Left ventricle myocardium superior (tissue), 1 donor: ENCODE results near the gene PCBP3. TPM values are rescaled to one million over a fixed set of nuclear protein-coding genes. Genes with fewer than 3 reads are reported as not detected.
A peak's percentile ranks its signal among the peaks of the same experiment; 100 is the strongest.

Experiments used
- ATAC-seq: fragments of 200-7000 bp; cut with Tn5 transposase; one replicate; pipeline ENCODE4 v1.9.1; 2020; ENCODE audit warnings: mild to moderate bottlenecking, moderate library complexity
- DNase-seq: peaks from one replicate; pipeline ENCODE4 v3.0.0-alpha.2; 2020
- intact Hi-C: fragments of 100-400 bp; cut with micrococcal nuclease; formaldehyde crosslinking; loops from one replicate; pipeline ENCODE4 v1.11.0; 2022
- total RNA-seq: library from RNA; stranded (reverse); fragmentation: NEBNext Ultra II Directional; extraction: Animal tissue kit (Norgen Biotek cat#: 25700); gene quantifications from one replicate; pipeline ENCODE4 v1.2.1, GENCODE V29; 2021
- donor health status: DM: no; HTN: yes; CAD: no; lungs with severe emphysema.

PCBP3 gene
- total RNA-seq, 1 donor from 2014 or later: 2.7 TPM

DNA sequence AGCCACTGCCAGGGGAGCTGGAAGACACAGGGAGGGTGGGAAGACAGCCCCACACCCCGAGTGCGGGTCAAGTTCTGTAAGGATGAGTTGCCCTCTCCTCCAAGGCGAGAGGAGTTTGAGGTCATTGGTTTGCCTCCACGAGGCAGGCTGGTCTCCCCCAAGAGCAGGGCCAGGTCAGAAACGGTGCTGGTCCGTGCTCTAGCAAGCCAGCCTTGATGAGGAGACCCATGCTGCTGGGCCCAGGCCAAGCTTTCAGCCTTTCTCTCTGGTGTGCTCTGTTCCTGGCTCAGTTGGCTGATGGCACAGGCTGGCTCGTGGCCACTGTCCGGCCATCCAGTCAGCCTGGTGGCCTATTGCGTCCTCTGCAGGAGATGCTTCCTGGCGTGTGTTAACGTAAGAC, 12.0 kb upstream of the PCBP3 start:
- intact Hi-C loops: no loop called here
- ATAC-seq (no peak), DNase-seq (no peak)

DNA sequence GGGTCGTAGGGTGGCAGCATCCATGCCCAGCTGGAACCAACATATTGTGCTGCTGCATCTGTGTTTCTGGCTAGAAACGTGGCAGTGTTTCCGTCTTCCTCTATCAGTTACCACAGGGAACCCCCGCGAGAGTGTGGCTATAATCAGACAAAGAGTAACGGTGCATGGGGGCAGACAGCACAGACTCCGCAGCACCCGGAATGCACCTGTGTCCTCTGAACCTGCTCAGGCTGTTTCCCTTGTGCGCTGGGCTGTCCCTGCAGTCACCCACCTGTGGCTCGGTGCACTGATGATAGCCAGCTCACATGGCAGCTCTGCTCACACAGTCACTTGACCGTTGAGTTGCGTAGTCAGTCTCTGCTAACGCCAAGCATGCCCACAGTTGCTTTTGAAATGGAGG, 11.4 kb upstream of the PCBP3 start:
- intact Hi-C loops: no loop called here
- ATAC-seq: no peak
- no peak for DNase-seq

DNA sequence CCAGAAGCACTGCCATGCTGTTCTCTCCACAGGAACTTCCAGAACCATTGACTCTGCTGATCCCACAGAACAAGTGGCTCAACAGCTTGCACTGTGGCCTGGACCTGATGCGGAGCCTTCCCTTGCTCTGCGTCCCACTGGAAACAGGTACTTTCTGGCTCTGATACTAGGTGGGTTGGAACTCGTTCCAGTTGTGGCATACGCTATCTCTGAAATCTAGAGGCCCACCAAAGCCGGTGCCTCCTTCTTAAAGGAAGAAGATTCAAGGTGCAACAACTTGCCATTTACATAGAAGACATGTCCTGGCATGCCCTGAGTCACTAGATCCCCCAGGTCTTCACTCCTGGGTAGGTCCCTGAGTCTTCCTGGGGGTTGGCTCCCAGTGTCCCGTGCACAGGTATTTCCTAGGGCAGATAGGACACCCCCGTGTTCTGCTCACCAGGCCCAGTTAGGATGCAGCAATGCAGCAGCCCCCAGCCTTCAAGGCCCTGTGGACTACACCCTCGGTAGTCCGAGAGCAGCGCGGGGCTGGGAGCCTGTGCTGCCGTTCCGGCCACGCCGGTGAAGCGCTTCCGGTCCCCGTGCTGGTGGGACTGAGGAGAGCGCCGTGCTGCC, 10.8 kb upstream of the PCBP3 start:
- intact Hi-C loops: no loop called here

DNA sequence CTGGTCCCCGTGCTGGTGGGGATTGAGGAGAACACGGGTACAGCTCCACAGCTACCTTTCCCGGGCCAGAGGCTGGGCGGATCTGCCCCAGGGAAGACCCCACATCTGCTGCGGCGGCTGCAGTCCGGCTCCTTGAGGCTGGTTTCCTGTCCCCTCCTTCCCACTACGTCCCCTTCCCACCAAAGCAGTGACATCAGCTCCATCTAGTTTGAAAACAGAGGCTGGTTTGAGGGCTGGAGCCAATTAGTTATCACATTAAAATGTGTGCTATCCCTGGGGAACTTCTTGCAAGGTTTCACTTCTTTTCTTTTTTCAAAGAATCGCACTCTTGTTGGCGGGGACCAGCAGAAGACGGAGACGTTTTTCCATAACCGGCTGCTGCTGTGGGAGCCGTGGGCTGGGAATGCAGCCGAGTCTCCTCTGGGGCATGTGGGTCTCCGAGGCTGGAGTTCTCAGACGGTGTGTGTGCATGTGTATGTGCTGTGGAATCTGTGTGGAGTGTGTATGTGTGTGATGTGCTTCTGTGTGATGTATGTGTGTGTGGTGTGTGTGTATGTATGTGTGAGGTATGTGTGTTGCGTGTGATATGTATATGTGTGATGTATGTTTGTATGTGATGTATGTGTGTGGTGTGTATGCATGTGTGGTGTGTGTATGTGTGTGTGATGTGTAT, 8.9 kb upstream of the PCBP3 start:
- no peak for ATAC-seq

More for the DNA sequence above, 10.8 kb upstream of the PCBP3 start:
- ATAC-seq: no peak
- no peak for DNase-seq

DNA sequence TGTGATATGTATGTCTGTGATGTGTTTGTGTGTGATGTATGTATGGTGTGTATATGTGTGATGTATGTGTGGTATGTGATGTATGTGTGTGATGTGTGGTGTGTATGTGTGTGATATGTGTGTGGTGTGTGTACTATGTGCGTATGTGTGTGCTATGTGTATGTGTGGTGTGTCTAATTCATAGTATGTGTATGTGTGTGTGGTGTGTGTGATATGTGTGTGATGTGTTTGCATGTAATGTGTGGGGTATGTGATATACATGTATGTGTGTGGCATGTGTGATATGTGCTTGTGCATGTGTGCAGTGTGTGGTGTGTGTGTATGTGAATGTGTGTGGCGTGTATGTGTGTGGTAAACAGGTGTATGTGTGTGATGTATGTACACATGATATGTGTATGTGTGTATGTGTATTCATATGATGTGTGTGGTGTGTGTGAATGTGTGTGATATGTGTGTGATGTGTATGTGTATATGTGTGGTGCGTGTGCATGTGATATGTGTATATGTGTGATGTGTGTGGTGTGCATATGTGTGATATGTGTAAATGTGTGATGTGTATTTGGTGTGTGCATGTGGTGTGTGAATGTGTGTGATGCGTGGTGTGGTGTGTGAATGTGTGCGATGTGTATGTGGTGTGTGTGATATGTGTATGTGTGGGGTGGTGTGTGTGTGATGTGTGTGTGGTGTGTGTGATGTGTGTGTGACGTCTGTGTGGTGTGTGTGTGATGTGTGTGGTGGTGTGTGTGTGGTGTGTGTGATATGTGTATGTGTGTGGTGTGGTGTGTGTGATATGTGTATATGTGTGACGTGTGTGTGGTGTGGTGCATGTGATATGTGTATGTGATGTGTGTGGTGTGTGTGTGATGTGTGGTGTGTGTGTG, 8.0 kb upstream of the PCBP3 start:
- DNase-seq: no peak
- ATAC-seq: no peak
- intact Hi-C loops: no loop called here

More for the DNA sequence above, 8.9 kb upstream of the PCBP3 start:
- DNase-seq: no peak
- intact Hi-C loops: no loop called here

DNA sequence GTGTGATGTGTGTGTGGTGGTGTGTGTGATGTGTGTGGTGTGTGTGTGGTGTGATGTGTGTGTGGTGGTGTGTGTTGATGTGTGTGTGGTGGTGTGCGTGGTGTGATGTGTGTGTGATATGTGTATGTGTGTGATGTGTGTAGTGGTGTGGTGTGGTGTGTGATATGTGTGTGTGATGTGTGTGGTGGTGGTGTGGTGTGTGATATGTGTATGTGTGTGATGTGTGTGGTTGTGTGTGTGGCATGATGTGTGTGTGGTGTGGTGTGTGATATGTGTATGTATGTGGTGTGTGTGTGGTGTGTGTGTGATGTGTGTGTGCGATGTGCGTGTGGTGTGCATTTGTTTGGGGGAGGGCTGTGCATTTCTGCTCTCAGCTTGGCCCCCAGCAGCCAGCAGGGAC, 7.1 kb upstream of the PCBP3 start:
- no peak for ATAC-seq
- intact Hi-C loops: no loop called here

DNA sequence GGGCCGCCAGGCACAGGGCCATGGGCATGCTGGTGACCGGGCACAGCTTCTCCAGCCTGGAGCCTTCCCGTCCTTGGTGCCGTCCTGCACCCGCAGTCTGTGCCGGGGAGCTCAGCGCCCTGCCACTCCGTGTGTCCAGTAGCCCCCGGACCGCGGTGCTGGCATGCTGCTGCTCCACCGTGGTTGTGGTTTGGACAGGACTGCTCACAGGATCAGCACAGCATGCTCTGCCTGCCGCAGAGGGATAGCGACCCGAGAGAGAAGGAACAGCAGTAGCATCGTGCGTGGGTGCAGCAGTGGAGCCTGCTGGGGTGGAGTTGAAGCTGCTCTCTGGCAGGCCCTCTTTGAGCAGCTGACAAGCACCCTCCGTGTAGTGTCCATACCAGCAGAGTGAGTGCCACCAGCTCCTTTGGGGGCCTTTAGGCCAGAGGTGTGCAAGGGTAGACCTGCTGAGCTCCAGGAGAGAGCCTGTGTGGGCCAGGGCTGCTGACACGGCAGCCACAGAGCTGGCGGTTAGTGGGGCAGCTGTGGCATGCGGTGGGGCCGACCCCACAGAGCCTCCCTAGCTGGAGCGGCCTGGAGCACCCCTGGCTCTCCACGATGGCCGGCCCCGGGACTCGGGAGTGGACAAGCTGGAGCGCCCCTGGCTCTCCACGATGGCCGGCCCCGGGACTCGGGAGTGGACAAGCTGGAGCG, 6.4 kb upstream of the PCBP3 start:
- no peak for DNase-seq
- no peak for ATAC-seq
- intact Hi-C loops: no loop called here

More for the DNA sequence above, 7.1 kb upstream of the PCBP3 start:
- no peak for DNase-seq

DNA sequence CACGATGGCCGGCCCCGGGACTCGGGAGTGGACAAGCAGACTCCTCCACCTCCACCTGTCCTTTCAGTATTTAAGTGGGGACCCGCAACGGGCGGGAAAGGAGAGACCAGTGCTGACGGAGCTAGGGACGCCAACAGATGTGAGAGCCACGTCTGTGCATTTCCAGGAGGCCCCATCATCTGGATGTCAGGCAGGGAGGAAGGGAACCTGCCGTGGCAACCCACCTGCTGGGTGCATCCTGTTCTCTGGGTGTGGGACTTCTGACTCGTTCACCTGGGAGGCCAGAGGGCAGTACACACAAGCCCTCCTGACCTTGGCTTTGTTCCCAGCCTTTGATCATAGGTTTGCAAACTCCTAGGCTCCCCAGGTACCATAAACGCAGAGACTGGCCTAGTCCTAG, 5.6 kb upstream of the PCBP3 start:
- intact Hi-C loops: no loop called here
- DNase-seq: no peak
- ATAC-seq: no peak

DNA sequence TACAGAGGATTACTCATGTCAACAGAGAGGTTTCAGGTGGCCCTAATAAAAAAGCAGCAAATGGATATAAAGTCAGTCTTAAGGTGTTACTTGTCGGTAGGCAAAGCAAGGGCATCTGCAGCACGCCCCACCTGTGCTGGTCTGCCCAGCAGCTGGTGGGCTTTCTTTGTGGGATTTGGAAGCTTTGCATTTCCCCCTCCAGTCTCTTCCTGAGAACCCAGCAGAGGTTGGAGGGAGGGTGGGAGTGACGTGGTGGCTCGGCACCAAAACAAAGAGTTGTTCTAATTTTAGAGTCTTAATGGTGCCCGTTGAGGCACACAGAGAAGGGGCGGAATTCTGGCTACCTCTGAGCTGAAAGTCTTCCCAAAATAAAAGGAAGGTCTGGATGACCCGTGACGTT, 4.8 kb upstream of the PCBP3 start:
- intact Hi-C loops: no loop called here
- DNase-seq (no peak), ATAC-seq (no peak)

DNA sequence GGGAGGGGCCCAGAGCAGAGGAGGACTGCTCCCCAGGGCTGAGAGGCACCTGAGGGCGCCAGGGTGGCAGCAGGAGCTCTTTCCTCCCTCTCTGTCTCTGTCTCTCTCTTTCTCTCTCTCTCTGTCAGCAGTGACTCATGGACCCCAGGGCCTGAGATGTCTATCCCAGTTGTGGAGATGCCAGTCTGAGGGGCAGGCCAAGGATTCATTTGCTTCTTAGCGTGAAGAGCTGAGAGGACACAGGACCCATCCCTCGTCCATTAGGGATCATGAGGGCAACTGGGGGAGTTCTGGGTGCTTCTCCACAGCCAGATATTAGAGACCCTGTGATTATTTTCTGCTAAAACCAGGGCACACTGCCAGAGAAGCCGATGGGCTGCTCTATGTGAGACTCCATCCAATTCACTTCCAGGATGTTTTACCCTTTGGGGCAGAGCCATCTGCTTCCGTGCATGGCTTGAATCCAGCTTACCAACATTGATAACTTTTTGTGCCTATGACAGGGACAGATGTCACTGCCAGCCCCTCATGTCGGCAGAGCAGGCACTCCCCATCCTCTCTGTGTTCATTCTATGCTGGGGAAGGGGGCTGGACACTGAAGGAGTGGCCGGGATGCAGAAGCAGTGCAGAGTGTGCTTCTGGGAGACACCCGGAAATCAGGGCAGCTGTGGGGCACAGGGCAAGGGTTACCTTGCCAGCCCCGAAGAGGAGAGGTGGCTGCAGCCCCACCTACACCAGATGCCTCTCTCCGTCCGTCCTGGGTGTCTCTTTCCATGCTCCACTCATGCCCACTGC, 4.1 kb upstream of the PCBP3 start:
- intact Hi-C loops: no loop called here
- DNase-seq (no peak), ATAC-seq (no peak)

DNA sequence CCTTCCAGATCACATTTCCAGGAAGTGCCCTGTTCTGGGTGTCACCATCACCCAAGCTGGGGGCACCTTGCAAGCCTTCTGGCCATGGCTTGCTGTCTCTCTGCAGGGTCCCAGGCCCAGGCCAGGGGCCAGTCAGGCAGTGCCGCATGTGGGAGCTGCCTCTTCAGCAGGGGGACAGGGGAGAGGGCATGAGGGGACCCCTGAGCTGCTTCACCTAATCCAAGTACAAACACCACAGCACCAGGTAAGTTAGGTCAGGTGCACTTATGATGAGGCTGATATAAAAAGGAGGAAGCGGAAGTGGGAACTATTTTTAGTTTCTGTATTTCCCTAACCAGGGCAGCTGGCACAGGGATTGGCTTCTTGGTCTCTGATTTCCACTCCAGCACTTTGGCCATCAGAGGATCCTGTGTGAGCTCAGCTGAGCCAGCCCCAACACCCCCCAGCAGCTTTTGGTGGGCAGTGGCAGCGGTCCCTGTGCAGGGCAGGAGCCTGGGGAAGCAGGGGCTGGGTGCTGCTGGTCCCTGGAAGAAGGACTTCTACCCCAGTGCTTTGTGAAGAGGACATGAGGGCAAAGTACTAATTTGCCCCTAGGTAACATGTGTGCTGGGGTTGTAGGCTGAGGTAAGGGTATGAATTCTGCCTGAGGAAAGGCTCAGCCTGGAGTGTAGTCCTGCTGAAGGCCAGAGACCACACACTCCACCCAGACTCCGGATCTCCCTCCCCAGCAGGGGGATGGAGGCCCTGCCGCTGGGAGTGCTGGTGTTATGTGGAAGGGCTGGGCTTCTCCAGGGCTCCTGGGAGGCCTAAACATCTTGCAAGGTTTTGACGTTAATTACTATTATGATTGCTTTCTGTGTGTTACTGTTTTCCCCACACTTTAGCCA, 3.3 kb upstream of the PCBP3 start:
- intact Hi-C loops: no loop called here
- ATAC-seq (no peak), DNase-seq (no peak)

DNA sequence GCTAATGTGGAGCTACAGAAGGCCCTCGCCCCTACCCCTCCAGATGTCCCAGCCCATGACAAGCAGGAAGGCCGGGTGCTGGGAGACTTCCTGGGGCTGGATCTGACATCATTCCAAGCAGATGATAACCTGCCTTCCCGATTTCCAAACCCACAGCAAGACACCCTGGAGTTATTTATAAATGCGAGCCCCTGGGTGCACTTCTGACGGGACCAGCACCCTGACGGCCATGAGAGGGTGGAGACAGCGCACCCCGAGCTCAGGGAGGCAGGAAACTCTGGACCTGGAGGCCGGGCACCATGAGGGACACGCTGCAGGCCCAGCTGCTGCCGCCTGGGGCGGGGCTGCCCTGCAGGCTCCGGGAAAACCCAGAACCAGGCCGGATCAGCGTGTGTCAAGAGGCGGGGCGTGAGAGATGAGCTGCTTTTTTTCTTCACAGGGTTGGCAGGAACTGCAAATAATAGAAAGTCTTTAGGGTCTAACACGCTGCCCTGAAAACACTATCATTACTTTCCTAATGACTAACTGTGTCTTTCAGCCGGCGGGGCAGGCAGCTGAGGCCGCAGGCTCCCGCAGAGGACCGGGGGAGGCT, 2.5 kb upstream of the PCBP3 start:
- intact Hi-C loops: no loop called here
- ATAC-seq: no peak
- no peak for DNase-seq

DNA sequence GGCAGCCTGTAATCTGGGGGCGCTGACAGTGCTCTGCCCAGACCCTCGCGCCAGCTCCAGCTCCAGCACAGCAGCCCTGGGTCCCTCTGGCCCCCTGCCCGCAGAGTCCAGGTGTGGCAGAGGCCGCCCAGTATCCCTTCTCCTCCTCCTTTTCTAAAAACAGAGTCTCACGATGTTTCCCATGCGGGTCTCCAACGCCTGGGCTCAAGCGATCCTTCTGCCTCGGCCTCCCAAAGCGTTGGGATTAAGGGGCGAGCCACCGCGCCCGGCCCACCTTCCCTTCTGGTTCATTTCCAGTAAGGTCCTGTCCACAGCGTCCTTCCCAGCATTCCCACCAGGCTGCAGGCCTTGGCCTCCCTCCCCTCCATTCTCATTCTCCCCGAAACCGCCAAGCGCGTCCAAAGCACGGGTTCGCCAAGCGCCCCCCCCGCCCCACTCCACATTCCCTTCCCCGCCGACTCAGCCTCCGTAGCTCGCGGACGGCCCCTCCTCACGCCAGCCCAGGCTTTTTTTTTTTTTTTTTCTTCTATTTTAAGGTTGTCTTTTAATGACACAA, 2.0 kb upstream of the PCBP3 start:
- no peak for DNase-seq
- intact Hi-C loops: no loop called here
- ATAC-seq: no peak

DNA sequence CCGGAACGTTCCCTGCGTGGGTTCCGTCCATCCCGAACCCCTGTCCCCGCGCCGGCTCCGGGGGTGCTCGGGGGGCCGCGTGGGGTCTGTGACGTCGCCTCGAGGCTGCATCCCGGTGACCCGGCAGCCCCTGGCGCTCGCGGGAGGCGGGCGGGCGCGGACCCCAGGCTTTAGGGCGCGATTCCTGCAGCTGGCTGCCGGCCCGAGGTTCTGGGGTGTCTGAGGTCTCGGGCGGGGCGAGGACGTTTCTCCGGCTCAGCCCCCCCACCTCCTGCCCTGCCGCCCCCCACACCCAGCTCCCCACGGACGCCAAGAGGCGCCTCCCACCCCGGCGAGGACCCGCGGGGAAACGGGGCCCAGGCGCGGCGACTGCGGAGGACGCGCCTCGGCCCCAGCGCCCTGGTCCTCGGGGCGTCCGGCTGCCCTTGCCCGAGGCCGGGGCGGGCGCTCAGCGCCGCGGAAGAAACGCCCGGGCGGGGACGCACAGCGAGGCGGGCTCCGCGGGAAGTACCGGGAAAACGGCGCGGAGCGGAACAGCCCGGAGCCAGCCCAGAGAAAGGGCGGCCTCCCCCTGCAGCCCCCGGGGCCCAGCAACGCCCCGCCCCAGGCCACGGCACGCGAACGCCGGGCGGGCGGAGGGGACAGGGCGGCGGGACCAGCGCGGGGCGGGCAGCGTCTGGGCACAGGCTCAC, 1.3 kb upstream of the PCBP3 start:
- DNase-seq: peak; percentile 46
- intact Hi-C loops: no loop called here
- ATAC-seq: no peak

DNA sequence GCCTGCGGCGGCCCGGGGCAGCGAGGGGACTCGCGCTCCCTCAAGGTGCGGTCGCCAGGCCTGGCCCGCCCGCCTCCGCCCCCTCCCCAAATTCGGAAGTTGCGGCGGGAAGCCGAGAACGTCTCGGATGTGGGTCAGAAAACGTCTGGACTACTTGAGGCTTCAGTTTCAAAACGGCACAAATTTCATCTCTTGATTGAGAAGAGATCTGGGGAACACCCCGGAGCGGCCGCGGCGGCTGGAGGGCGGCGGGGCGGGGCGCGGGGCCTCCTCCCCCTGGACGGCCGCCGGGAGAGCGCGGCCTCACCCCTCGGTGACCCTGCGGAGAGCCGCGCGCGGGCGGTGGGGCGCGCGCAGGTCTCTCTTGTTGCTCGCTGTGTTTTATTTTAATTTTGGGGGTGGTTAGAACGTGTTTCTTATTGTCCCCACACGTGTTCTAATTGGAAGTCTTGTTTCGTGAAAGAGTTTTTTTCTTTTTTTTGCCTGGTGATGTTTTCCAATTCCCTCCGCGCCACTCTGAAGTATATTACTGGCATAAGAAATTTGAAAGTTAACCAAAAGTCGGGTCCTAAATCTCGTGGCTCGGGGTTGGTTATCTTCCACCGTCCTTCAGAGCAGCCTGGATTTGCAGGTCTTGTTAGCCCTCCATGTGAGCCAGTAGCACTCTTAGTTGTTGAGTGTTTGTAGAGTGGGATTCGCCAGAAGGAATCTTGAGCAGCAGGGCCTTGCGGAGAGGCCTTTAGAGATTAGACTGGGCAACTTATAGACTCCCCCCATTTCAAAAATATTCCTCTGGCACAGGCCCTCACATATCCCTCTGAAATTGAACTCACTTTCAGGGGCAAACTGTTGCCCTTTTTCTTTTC, 749 bp downstream of the PCBP3 start:
- DNase-seq (peak; percentile 50), ATAC-seq (no peak)
- intact Hi-C loops: no loop called here

DNA sequence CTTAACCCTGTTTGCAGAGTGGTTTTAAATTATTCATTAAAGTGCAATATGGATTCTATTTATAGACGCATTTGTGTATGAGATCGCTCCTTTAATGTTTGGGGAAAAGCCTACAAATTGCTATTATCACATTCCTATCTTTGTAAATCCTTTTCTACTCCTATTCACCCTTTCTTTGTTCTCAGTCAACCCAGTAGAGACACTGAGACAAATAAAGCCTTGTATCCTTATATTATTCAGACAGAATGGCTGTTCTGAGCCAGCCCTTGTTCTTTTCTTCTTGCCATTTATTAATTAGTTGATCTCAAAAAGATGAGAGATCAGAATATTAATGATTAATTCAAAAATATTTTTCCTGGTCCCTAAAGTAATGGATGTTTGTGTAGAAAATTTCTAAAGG, 8.4 kb downstream of the PCBP3 start:
- ATAC-seq: no peak
- intact Hi-C loops: no loop called here
- DNase-seq: no peak
